Nephron (organoid): Measurements from ENCODE around the gene DNLZ.

Source experiments
- H3K27ac Mint-ChIP-seq, 3 experiments: 2 replicates each; pipeline ENCODE4 v1.8.0; 2020; ENCODE audit warnings: mixed read lengths in 3 of 3, mild to moderate bottlenecking in 2 of 3, moderate library complexity in 1 of 3
- H3K27me3 Mint-ChIP-seq: 2 replicates; pipeline ENCODE4 v1.8.0; 2021; ENCODE audit warnings: low read depth, mild to moderate bottlenecking, moderate library complexity, mixed read lengths
- H3K36me3 Mint-ChIP-seq: 2 replicates; pipeline ENCODE4 v1.8.0; 2020; ENCODE audit warnings: low read depth, mixed read lengths
- H3K4me1 Mint-ChIP-seq: 2 replicates; pipeline ENCODE4 v1.8.0; 2020; ENCODE audit warnings: mixed read lengths
- H3K4me3 Mint-ChIP-seq, 3 experiments: 2 replicates each; pipeline ENCODE4 v1.8.0; 2020; ENCODE audit warnings: mild to moderate bottlenecking in 3 of 3, mixed read lengths in 3 of 3, moderate library complexity in 2 of 3
- H3K9me3 Mint-ChIP-seq: 2 replicates; pipeline ENCODE4 v1.8.0; 2020; ENCODE audit warnings: mixed read lengths
- CTCF ChIP-seq, 3 experiments: fragments of 200-600 bp; sonication (generic); IDR thresholded peaks; one replicate each; pipeline ENCODE4 v1.5.0; 2021; ENCODE audit warnings: antibody characterized with exemption in 3 of 3; ENCODE audit not compliant: unreplicated experiment in 3 of 3

Gene DNLZ

GRCh38 chr9:136358016-136358415 lies 5.5 kb downstream of the DNLZ start:
- H3K36me3 Mint-ChIP-seq: no peaks in the 10 kb centered on the region
- TF ChIP-seq CTCF (IDR thresholded peaks at IDR 0.05; ENCODE audit: unreplicated experiment in 3 of 3): no peak
- H3K9me3 Mint-ChIP-seq: no peaks in the 10 kb centered on the region
- H3K4me3 Mint-ChIP-seq: no peak overlapping the region
- H3K4me1 Mint-ChIP-seq: peaks cover 8% of the 10 kb centered on the region
- no peaks in the 10 kb centered on the region for H3K27me3 Mint-ChIP-seq
- no peak overlapping the region for H3K27ac Mint-ChIP-seq

- Mint-ChIP-seq H3K4me3 (no peak overlapping the region), H3K27me3 (no peaks in the 10 kb centered on the region), H3K27ac (no peak overlapping the region), H3K9me3 (no peaks in the 10 kb centered on the region), H3K4me1 (peaks cover 8% of the 10 kb centered on the region), H3K36me3 (no peaks in the 10 kb centered on the region)
- no peak for TF ChIP-seq CTCF (IDR thresholded peaks at IDR 0.05; ENCODE audit: unreplicated experiment in 3 of 3)
Measured at GRCh38 chr9:136357202-136357725, 6.3 kb downstream of the DNLZ start.

- TF ChIP-seq CTCF (IDR thresholded peaks at IDR 0.05; ENCODE audit: unreplicated experiment in 3 of 3): no peak
- Mint-ChIP-seq H3K27ac (no peak overlapping the region), H3K27me3 (no peaks in the 10 kb centered on the region), H3K9me3 (no peaks in the 10 kb centered on the region), H3K4me3 (no peak overlapping the region), H3K36me3 (no peaks in the 10 kb centered on the region), H3K4me1 (peaks cover 8% of the 10 kb centered on the region)
Measured at GRCh38 chr9:136355616-136356557, 7.7 kb downstream of the DNLZ start.

- Mint-ChIP-seq H3K4me1 (peaks cover 8% of the 10 kb centered on the region), H3K27me3 (no peaks in the 10 kb centered on the region), H3K27ac (peak overlapping the region in 1 of 3 experiments; percentile 55), H3K9me3 (no peaks in the 10 kb centered on the region), H3K4me3 (no peak overlapping the region), H3K36me3 (no peaks in the 10 kb centered on the region)
- TF ChIP-seq CTCF (IDR thresholded peaks at IDR 0.05; ENCODE audit: unreplicated experiment in 3 of 3): no peak
Measured at GRCh38 chr9:136354592-136355085, 8.9 kb downstream of the DNLZ start.

GRCh38 chr9:136353757-136354488 lies 9.6 kb downstream of the DNLZ start:
- H3K9me3 Mint-ChIP-seq: no peaks in the 10 kb centered on the region
- H3K27ac Mint-ChIP-seq: no peak overlapping the region
- no peaks in the 10 kb centered on the region for H3K36me3 Mint-ChIP-seq
- peaks cover 8% of the 10 kb centered on the region for H3K4me1 Mint-ChIP-seq
- H3K27me3 Mint-ChIP-seq: no peaks in the 10 kb centered on the region
- no peak for TF ChIP-seq CTCF (IDR thresholded peaks at IDR 0.05; ENCODE audit: unreplicated experiment in 3 of 3)
- H3K4me3 Mint-ChIP-seq: no peak overlapping the region
